NCI-H1048 (cell line): Measurements from ENCODE around the gene UNC93B1.

ENCODE experiments used
- DNase-seq: peaks from one replicate; lab custom pipeline; 2025; lab: John Stamatoyannopoulos, UW

The UNC93B1 gene

DNA sequence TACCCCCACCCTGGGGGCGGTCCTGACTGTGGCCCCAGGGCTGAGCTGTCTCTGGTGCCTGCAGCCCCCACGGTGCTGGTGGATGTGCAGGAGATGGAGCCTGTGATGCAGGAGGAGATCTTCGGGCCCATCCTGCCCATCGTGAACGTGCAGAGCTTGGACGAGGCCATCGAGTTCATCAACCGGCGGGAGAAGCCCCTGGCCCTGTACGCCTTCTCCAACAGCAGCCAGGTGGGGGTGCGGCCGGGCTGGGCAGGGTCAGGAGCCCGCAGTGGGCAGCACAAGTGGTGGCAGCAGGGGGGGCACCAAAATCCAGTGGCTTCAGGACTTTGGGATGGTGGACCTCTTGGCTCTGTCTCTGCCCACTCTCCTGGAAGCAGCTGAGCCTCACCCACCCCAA lies 18.6 kb upstream of the UNC93B1 start:
- DNase-seq: no peak

DNA sequence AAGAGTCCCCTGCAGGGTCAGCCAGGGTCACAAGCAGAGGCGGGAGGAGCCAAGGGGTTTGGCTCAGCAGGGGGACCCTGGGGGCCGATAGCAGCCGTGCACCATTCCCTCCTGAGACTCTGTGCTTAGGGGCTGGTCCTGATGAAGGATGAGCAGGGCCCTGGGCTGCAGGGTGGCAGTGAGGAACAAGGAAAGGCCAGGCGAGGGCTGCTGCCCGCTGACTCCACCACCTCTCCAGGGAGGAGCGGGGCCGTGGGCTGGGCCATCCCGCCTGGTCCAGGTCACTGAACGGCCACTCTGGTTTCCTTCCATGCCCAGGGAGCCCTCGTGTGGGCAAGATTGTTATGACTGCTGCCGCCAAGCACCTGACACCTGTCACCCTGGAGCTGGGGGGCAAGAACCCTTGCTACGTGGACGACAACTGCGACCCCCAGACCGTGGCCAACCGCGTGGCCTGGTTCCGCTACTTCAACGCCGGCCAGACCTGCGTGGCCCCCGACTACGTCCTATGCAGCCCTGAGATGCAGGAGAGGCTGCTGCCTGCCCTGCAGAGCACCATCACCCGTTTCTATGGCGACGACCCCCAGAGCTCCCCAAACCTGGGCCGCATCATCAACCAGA lies 17.4 kb upstream of the UNC93B1 start:
- no peak for DNase-seq

DNA sequence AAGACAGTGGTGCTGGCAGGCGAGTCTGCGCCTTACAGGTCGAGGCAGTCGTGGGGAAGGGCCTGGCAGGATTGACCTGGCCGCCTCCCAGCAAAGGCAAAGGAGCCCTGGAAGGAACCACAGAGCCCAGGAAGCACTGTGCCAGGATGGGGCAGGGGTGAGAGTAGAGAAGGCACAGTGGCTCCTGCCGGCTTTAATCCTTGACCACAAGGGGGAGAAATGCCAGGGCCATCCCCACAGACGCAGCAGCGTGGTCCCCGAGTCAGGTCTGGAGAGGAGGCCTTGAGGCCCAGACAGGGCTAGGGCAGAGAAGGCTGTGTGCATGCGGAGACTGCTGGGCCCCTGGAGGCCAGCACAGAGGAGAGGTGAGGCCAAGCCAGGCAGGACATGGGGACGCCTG lies 16.7 kb upstream of the UNC93B1 start:
- DNase-seq: no peak

DNA sequence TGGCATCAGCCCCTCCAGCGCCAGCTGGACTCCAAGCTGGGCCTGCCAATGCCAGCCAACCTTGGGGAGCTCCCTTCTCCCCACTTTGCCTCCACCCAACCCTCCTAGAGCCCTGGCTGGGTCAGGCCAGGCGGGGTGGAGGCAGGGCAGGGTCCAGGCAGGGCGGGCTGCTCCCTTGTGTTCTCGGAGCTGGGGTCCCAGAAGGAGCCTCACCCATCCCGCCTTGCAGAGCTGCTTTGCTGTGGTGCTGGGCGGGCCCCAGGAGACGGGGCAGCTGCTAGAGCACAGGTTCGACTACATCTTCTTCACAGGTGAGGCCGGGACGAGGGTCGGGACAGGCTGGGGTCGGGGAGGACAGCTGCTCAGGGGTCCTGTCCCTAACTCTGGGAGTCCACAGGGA lies 15.6 kb upstream of the UNC93B1 start:
- DNase-seq: no peak

DNA sequence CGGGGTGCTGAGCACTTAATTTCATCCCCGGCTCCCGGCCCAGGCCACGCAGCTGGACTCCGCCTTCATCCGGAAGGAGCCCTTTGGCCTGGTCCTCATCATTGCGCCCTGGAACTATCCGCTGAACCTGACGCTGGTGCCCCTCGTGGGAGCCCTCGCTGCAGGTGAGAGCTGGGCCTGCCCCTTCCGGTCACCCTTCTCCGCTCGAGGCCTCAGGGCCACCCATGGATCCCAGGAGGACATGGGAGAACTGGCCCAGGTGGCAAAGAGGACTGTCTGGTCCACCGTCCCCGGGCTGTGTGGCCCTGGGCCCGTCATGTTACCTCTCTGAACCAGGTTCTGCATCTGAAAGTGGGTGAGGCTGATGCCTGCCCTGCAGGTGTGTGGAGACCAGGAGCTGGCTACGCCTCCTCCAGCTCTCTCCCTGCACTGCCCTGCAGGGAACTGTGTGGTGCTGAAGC lies 14.9 kb upstream of the UNC93B1 start:
- DNase-seq: no peak

DNA sequence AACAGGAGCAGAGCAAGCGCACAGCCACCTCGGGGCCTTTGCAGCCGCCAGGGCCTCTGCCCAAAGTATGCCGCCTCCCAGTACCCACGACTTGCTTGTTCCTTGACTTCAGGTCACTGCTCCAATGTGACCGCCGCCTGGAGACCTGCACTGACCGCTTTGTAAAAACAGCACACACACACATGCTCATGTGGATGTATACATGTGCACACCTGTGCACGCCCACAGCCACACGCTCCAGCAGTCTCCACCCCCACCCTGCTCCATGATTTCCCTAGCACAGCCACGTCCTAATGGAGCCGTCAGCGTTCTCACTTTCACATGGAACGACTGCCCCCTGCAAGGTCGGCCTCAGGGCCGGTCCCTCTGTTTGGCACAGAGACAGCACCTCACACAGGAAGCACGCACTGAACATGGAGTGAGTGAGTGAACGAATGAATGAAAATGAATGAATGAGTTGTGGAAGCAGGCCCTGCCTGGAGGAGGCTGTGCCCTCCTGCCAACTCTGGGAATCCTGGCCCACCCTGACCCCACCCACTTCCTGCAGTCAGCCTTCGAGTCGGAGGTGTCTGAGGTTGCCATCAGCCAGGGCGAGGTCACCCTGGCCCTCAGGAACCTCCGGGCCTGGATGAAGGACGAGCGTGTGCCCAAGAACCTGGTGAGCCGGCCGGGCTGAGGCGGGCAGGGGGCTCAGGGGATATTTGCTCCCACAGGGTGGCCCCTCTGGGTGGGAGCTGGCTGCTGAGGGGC lies 14.3 kb upstream of the UNC93B1 start:
- DNase-seq: no peak

DNA sequence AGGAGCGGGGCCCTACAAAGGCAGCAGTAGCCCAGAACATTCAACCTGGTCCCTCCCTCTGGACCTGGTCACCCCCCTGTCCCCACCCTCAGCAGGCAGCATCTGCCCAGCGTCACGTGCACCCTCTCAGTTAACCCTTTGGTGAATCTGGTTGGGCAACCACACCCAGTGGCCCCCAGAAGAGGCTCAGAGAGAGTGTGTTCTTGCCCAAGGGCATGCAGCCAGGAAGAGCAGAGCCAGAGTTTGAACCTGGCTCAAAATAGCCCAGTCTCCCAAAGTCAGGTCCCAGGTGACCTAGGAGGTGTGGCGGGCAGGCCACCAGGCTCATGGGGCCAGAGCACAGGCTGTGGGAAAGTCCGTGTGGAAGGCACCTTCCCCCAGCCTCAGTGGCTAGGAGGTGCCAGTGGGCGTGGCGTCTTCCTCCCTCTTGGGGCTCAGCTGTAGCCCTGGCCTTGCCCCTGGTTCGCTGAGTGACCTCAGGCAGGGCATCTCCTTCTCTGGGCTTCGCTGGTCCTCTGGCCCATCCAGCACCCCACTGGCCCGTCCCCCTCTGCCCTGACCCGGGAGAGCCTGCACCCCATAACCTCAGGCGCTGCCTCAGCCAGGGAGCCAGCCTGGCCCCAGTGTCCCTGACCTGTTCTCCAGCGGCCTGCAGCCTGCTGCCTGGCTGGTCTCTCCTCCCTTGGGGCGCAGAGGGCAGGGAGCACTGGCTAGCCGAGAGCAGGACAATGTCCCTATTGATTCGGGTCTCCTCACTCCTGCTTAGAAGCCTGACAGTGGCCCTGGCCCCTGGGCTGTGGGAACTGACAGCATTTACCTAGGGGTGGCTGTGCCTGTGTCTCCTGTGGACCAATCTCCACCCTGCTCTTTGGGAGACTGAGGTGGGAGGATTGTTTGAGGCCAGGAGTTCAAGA lies 13.3 kb upstream of the UNC93B1 start:
- no peak for DNase-seq

DNA sequence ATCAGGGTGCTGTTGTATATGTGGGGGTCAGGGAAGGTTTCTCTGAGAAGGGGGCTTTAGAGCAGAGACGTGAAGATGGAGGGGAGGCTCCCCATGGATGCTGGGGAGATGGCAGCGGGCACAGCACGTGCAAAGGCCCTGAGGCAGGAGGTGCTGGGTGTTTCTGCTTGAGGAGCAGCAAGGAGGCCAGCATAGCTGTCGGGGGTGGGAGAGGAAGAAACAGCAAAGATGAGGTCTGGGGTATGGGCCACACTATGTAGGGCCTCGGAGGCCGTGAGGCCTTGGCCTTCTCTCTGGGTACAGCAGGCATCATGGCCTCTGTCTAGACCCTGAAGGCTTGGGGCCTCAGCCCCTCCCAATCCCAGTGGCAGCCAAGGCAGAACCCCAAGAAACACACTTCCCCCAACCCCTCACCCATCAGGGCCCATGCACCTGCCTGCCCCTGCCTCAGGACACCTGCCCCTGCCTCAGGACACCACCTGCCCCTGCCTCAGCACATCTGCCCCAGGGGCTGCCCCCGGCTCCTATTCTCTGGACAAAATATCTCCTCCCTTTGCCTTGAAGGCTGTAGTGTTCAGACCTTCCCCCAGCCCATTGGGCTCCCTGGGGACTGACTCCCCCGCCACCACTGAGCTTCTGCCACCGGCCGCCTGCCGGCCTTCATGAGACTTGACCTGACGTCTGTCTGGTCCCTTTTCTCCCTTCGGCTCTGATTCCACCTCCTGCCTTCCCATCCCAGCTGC lies 12.4 kb upstream of the UNC93B1 start:
- DNase-seq: no peak

DNA sequence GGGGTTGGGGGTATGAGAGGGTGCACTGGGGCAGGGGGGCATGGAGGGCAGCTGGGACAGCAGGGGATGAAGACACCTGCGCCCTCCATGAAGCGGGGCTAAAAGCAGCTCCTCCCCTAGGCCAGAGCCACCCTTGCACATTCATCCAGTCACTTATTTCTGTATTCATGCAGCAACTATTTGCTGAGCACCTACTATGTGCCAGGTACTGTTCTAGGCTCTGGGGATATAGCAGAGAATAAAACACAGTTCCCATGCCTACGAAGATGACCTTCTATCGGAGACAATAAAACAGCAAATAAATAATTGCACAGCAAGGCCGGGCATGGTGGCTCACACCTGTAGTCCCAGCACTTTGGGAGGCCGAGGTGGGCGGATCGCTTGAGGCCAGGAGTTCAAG lies 11.6 kb upstream of the UNC93B1 start:
- no peak for DNase-seq

DNA sequence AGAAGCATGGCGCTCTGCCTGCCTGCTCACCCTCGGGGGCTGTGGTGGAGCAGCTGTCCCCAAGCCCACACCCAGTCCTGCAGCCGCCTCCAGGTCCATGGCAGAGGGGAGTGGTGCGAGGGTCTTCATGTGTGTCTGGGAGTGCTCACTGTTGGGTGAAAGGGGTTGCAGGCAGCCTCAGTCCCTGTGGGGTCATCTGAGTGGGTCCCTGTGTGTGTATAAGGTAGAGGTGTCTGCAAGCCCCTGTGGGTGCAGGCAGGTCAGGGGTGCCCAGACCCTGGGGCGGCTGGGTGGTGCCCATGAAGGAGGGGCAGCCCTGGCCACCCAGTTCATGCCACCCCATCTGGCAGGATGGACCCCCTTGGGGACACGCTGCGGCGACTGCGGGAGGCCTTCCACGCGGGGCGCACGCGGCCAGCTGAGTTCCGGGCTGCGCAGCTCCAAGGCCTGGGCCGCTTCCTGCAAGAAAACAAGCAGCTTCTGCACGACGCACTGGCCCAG lies 11.1 kb upstream of the UNC93B1 start:
- DNase-seq: no peak

DNA sequence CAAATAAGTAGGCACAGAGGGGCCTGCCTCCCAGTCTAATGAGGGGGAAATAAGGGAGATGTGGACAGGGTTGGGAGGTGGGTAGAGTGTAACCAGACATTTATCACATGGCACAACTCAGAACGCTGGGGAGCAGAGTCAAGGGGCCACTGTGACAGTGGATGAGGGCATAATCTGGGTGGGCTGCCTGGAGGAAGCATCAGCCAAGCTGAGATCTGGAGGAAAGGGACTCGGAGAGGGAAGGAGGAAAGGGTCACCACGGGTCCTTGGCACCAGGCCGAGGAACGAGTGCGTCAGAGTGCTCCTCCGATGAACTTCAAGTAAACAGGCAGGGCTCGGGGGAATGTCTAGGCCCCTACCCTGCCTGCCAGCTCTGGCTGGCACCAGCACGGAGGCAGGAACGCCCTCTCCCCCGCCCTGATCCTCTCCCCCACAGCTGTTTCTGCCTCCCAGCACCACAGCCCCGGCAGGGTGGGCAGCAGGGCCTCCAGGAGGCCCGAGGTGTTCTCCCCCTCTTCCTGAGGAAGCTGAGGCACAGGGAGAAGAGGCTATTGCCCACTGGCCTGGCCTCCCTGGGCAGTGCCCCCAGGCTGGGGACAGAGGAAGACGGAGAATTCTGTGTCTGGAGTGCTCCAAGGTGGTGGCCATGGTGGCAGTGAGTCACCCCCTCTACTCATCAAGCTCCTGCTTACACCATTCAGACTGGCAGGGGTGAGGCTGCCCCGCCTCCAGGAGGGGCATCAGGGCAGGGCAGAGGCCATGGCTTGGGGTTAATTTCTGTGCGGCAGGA lies 10.5 kb upstream of the UNC93B1 start:
- no peak for DNase-seq

DNA sequence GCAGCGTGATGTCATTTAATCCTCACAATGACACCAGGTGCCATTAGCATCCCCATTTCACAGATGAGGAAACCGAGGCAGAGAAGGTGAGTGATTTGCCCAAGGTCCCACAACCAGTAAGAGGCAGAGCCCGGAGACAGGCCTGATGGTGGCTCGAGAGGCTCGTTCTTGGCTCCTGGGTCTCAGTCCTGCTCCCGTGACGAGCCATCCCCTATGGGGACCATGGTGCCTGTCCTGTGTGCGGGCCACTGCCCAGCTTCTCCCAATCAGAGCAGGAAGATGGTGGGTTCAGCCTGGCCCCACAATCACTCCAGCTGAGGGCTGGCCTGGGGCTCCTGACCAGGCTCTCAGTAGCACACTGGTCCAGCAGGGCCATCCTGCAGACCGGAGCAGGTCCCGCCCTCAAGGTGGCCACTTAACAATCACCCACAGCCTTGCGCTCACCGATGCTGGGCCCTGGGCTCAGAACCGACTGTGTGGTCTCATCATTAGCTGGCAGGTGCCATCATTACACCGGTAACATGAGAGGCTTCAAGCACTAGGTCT lies 9.8 kb upstream of the UNC93B1 start:
- no peak for DNase-seq

DNA sequence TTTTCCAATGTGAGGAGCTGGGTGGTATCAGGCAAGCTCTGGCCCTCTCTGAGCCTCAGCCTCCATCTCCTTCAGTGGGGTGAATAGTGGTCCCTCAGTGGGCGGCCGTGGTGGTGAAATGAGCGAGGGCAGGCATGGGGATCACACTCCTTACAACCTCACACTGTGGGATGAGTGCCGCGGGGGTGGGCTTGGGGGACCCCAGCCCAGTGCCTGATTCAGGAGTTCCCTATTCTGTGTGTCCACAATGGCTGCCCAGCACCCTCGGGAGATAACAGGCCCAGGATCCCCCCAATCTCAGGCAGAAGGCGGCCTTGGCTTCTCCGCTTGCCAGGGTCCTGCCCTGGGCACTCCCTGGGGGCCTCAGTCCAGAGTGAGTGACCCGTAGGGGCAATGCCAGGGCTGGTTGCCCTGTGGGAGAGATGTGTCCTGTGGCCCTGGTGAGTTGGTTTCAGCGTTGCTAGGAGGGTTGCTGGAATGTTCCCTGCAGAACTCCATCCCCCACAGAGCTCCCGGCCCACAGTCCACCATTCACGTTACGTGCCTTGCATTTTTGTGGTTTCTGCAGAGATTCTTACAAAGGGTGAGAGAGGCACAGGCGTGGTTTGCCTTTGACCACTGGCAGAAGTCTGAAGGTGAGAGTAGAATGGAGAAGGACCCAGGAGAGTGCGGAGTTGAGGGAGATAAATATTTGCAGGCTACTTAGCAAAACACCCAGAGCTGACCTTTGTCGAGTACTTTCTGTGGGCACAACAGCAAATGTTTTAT lies 9.1 kb upstream of the UNC93B1 start:
- no peak for DNase-seq

DNA sequence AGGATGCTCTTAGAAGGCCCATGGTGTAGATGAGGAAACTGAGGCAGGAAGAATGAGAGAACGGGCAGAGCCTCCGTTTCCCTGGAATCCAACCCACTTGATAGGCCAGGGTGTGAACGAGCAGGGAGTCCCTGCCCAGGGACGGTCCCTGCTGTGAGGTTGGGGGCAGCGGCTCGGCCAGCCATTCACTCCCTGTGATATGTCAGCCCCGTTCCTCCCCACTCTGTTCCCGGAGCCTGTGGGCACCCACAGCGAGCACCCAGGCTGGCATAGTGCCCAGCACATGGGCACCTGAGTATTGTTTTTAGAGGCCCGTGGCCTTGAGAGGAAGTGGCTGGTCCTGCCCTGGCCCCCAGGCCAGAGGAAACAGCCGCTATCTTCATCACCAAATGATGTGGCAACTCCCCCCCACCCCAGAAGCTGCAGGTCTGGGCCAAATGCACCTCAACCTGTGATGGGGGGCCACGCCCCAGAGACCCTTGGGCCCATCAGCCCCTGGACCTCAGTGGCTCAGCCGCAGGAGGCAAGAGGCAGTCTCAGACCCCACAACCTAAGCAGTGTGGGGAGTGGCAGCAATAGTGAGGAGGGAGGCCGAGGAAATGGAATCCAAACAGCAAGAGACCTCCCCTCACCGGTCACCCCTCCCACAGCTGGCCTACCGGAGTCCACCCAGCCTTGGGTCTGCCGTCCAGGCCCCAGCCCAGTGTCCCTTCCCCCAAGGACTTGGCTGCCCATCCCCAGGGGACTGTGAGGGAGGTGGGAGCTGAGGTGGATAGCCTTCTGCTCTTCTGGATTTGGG lies 8.3 kb upstream of the UNC93B1 start:
- no peak for DNase-seq

DNA sequence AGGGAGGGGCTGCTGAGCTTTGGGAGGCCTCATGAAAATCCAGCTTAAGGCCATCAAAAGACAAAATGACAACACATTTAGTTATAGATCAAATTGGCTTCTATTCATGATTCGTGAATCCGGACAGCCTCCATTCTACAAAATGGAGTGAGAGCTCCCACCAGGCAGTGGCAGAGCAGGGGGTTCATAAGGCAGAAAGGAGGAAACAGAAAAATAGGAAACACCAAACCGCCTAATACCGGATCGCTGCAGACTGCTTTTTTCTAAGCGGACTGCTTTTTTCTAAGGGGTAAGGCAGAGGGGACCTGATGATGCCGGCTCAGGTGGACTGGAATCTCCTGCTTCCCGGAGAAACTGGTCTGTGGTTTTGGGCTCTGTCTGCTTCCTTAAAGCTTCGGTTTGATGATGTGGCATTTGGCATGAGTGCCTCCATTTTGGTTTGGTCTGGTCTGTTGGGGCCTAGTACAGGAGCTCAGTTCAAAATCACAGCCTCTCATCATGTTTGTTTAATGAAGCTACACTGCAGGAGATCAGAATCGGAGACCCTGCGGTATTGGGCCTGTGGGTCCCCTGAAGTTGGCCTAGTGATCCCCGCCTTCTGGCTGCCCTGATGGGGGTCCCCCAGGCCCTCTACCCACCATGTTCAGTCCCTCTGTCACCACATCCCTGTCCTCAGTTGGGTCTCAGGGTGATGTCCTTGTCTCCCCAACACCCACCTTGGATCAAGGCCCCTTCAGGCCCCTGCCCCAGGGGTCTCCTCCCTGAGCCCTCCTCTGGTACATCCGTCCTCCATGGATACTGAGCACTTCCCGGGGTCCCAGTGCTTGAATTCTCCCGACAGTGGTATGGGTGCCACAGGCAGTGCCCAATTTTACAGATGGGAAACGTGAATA lies 7.4 kb upstream of the UNC93B1 start:
- no peak for DNase-seq

DNA sequence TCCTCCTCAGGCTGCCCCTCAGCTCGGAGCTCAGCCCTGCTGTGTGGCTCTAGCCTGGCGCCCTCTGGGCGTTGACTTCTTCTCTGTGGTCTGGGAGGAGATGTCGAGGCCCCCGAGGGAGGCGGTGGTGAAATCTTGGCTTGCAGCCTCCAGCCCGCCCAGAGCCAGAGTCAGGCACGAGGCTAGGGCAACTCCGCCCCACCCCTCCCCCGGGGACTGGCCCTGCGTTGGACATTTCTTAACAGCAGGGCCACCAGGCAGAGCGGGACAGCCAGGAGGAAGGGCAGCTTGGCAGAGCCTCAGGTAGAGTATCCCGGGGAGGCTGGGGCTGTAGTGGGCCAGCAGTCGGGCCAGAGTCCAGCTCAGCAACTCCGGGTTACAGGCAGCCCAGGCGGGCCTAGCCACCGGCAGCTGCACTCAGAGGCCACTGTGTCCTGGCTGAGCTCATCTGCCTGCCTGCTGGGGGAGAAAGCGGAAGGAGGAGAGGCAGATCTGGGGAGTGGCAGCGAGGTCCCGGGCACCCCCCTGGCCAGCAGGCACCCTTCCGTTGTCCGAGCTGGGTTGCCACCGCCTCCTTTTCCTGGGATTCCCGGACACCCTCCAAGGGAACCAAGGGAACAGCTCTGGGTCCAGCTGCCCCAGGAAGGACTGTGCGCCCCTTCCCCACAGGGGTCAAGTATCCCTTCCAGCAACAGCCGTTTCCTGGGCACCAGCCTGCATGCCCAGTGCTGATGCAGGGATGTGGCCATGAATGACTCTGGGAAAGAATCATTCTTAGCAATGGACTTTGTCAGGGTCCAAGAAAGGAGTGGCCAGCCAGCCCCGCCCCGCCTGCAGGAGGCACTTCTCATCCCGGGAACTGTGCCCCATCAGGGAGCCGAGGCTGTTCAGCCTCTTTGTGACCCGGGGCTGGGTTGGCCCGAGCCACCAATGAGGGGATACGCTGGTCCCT lies 6.5 kb upstream of the UNC93B1 start, which contains the start of gene ALDH3B1:
ALDH3B1 (plus strand) TSS at position 238 of the 952 bp plus-strand sequence. CDS start 4,971 bp downstream, outside the sequence.
- DNase-seq: no peak
